ENCODE results near the gene PTGES2. TPM values are rescaled to one million over a fixed set of nuclear protein-coding genes. Genes with fewer than 3 reads are reported as not detected.

PTGES2 gene
- total RNA-seq, 1 donor from 2014 or later: 72.2 TPM

DNA sequence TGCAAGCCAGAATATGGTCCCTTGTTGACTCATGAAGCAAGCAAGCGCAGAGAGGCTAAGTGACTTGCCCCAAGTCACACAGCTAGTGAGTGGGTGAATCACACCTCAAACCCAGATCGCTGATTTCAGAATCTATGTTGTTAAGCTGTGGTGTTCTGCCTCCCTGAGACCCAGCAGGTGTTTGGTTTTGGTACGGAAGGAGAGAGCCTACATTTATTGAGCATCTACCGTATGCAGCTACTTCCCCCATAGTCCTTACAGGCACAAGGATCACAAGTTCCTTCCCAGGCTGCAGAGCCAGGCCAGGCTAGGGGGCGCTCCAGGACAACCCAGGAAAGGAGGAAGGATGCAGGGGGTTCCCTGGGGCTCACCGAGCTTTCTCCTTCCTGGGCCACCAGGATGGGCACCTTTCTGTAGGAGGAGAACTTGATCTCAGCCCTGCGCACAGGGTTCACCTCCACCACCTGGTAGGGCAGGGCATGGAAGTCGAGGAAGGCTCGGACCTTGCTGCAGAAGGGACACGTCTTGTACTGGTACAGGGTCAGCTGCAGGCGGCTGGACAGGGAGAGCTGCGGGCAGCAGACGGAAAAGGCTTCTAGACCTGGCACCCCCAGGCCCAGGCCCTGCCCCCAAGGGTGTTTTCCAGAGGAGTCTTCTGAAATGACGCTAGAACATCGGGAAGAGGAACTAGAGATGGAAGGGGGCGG, 2.5 kb downstream of the PTGES2 start:
- TF ChIP-seq CTCF (conservative IDR thresholded peaks at IDR 0.05): peak; percentile 56
- Mint-ChIP-seq H3K9me3 (peaks cover 4% of the 10 kb centered on the region), H3K4me3 (peak overlapping the region; percentile 88), H3K27ac (ENCODE audit: unreplicated experiment) (no peak overlapping the region), H3K27me3 (ENCODE audit: low read depth) (no peaks in the 10 kb centered on the region), H3K4me1 (peaks cover 25% of the 10 kb centered on the region), H3K36me3 (ENCODE audit: low read depth) (peaks cover 6% of the 10 kb centered on the region)
- peak; percentile 64 for DNase-seq (ENCODE audit: low read depth, low spot score)

DNA sequence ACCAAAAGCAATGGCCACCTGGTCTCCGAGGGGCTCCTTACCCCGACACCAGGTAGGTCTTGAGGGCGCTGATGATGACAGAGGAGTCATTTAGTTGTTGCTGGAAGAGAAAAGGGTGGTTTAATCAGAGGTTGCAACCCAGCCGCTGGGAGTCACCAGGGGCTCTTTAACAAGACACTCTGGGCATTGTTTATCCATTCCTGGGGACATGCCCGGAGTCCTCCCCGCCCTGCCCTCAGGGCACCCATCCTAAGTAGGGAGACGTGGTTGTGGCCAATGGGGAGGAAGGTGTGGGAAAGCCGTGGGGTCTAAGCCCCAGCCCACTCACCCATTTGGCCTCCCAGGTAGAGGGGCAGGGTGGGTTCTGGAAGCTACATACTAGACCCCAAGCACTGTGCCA, 3.1 kb downstream of the PTGES2 start:
- no peak for DNase-seq (ENCODE audit: low read depth, low spot score)
- Mint-ChIP-seq H3K4me3 (peak overlapping the region; percentile 88), H3K27me3 (ENCODE audit: low read depth) (no peaks in the 10 kb centered on the region)

GRCh38 chr9:128123451-128124080, 4.0 kb downstream of the PTGES2 start:
- Mint-ChIP-seq H3K4me3 (no peak overlapping the region), H3K27ac (ENCODE audit: unreplicated experiment) (no peak overlapping the region), H3K27me3 (ENCODE audit: low read depth) (no peaks in the 10 kb centered on the region), H3K4me1 (peaks cover 19% of the 10 kb centered on the region), H3K9me3 (no peaks in the 10 kb centered on the region), H3K36me3 (ENCODE audit: low read depth) (no peaks in the 10 kb centered on the region)
- no peak for DNase-seq (ENCODE audit: low read depth, low spot score)
- TF ChIP-seq CTCF (conservative IDR thresholded peaks at IDR 0.05): no peak

More for the DNA sequence above, 3.1 kb downstream of the PTGES2 start:
- TF ChIP-seq CTCF (conservative IDR thresholded peaks at IDR 0.05): no peak
- no peak overlapping the region for H3K27ac Mint-ChIP-seq (ENCODE audit: unreplicated experiment)
- peaks cover 5% of the 10 kb centered on the region for H3K36me3 Mint-ChIP-seq (ENCODE audit: low read depth)
- peaks cover 25% of the 10 kb centered on the region for H3K4me1 Mint-ChIP-seq
- H3K9me3 Mint-ChIP-seq: peaks cover 4% of the 10 kb centered on the region

- H3K36me3 Mint-ChIP-seq (ENCODE audit: low read depth): no peaks in the 10 kb centered on the region
- H3K27me3 Mint-ChIP-seq (ENCODE audit: low read depth): no peaks in the 10 kb centered on the region
- H3K9me3 Mint-ChIP-seq: no peaks in the 10 kb centered on the region
- H3K4me3 Mint-ChIP-seq: no peak overlapping the region
- H3K4me1 Mint-ChIP-seq: peaks cover 16% of the 10 kb centered on the region
- DNase-seq (ENCODE audit: low read depth, low spot score): no peak
- TF ChIP-seq CTCF (conservative IDR thresholded peaks at IDR 0.05): no peak
- H3K27ac Mint-ChIP-seq (ENCODE audit: unreplicated experiment): no peak overlapping the region
Measured at GRCh38 chr9:128122809-128123175, 4.7 kb downstream of the PTGES2 start.

DNA sequence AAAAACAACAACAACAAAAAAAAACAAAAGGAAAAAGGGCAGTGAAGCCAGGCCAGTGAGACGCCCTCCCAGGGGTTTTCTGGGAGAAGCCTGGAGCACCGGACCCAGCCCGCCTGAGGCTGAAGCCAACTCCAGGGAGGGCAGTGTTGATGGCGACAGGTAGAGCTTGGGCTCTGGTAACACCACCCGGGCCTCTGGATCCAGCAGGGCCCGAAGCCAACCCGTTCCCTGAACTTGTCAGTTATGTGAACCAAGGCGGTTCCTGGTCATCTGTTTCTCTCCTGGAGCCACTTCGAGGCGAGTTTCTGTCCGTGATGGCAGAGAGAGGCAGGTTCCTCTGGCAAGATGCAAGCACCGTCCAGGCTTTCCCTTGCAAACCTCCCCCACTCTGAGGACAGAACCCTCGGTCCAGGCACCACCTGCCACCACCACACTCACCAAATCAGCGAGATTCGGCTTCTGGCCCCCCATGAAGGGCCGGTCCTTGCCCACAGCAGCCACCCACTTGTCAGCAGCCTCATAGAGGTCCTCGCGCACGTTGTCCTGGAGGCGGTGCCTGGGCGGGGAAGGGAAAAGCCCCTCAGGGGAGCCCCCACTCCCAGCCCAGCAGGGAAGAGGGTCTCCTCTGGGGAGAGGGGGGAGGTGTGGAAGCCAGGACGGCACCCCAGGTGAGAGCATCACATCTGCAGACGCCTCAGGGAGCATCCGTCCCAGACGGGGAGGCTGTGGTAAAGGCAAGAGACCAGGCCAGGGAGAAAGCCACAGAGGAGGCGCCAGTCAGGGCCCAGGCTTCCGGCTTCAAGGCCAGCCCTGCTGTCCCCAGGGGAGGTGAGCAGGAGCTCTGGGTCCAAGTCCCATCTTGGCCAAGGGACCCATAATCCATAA, 5.4 kb downstream of the PTGES2 start:
- no peaks in the 10 kb centered on the region for H3K36me3 Mint-ChIP-seq (ENCODE audit: low read depth)
- no peak for DNase-seq (ENCODE audit: low read depth, low spot score)
- peaks cover 21% of the 10 kb centered on the region for H3K4me1 Mint-ChIP-seq
- TF ChIP-seq CTCF (conservative IDR thresholded peaks at IDR 0.05): no peak
- H3K27ac Mint-ChIP-seq (ENCODE audit: unreplicated experiment): no peak overlapping the region
- H3K4me3 Mint-ChIP-seq: no peak overlapping the region
- peaks cover 2% of the 10 kb centered on the region for H3K27me3 Mint-ChIP-seq (ENCODE audit: low read depth)
- H3K9me3 Mint-ChIP-seq: no peaks in the 10 kb centered on the region
